HG03108 (cell line): Measurements from ENCODE around the gene PLS3.

Source experiments
- ATAC-seq: cut with Tn5 transposase; IDR thresholded peaks from one replicate; pipeline ENCODE4 v1.9.1; 2021; ENCODE audit warnings: moderate library complexity; ENCODE audit not compliant: unreplicated experiment

Gene PLS3

GRCh38 chrX:115687595-115687994, 126.6 kb downstream of the PLS3 start:
- no peak for ATAC-seq

- no peak for ATAC-seq
These were observed 129.0 kb downstream of the PLS3 start for GRCh38 chrX:115689931-115690330.

- ATAC-seq = peak; percentile 85
These were observed 129.7 kb downstream of the PLS3 start for GRCh38 chrX:115690511-115691216.

- ATAC-seq = no peak
These were observed 132.5 kb downstream of the PLS3 start for GRCh38 chrX:115693476-115693875.

- ATAC-seq = no peak
These were observed 133.1 kb downstream of the PLS3 start for GRCh38 chrX:115694028-115694427.

GRCh38 chrX:115696039-115696438, 135.1 kb downstream of the PLS3 start:
- no peak for ATAC-seq

GRCh38 chrX:115696939-115697338, 136.0 kb downstream of the PLS3 start:
- no peak for ATAC-seq

GRCh38 chrX:115697806-115698205, 136.8 kb downstream of the PLS3 start:
- ATAC-seq = no peak
